ENCODE data around the gene RPS25.

GRCh38 chr11:119031912-119032280, 13.8 kb upstream of the RPS25 start:
- TF ChIP-seq CTCF (IDR thresholded peaks at IDR 0.05; ENCODE audit: low read depth, low read length, poor library complexity, severe bottlenecking) (no peak), EZH2phosphoT487 (IDR thresholded peaks at IDR 0.05; ENCODE audit: borderline replicate concordance, low read length) (no peak)

All from DOHH2 (cell line).